ENCODE measurements around the gene MYOM3. TPM values are rescaled to one million over a fixed set of nuclear protein-coding genes. Genes with fewer than 3 reads are reported as not detected.

The MYOM3 gene
- total and polyA plus RNA-seq, 2 of the 13 experiments (the other 11 are each of a cell fraction or from before 2014, with no cell fraction given): 5.8 to 15.3 TPM

GRCh38 chr1:24118410-24119242 lies 6.7 kb upstream of the MYOM3 start (continued):
- TF ChIP-seq HMGXB3 (CRISPR knock-in tag; IDR thresholded peaks at IDR 0.05; ENCODE audit: borderline replicate concordance) (no peak), HDAC1 (CRISPR knock-in tag; IDR thresholded peaks at IDR 0.05) (peak; percentile 86), BATF2 (CRISPR knock-in tag; IDR thresholded peaks at IDR 0.05) (no peak), ZNF780A (CRISPR knock-in tag; IDR thresholded peaks at IDR 0.05) (no peak), ZNF343 (CRISPR knock-in tag; IDR thresholded peaks at IDR 0.05) (no peak), NFAT5 (CRISPR knock-in tag; IDR thresholded peaks at IDR 0.05) (no peak), NONO (IDR thresholded peaks at IDR 0.05) (no peak), NONO (CRISPR knock-in tag; conservative IDR thresholded peaks at IDR 0.05) (no peak), ZNF768 (CRISPR knock-in tag; IDR thresholded peaks at IDR 0.05) (no peak), ZMYM4 (CRISPR knock-in tag; IDR thresholded peaks at IDR 0.05) (peak; percentile 21; the same call in 1 of the 2 replicates), ZNF557 (CRISPR knock-in tag; IDR thresholded peaks at IDR 0.05) (0 out of 2 replicates have a peak, but pooled peaks have one; percentile 2), ATF1 (CRISPR knock-in tag; IDR thresholded peaks at IDR 0.05) (no peak), ZNF205 (CRISPR knock-in tag; IDR thresholded peaks at IDR 0.05) (no peak), FLYWCH1 (CRISPR knock-in tag; IDR thresholded peaks at IDR 0.05) (no peak), SAFB2 (CRISPR knock-in tag; IDR thresholded peaks at IDR 0.05; ENCODE audit: borderline replicate concordance, low read depth) (peak; percentile 26; the same call in 1 of the 2 replicates), SP2 (CRISPR knock-in tag; IDR thresholded peaks at IDR 0.05) (no peak), ZNF724P (CRISPR knock-in tag; IDR thresholded peaks at IDR 0.05; ENCODE audit: borderline replicate concordance) (no peak), ZBTB20 (CRISPR knock-in tag; IDR thresholded peaks at IDR 0.05; ENCODE audit: borderline replicate concordance, low read depth) (no peak)

Data from HepG2 (cell line).